Erythroblast (primary cell): Measurements from ENCODE around the gene ALOXE3.

ENCODE experiments used
- DNase-seq, 2 experiments: peaks; one replicate each; lab custom pipeline; 2025; lab: John Stamatoyannopoulos, UW
- GATA1 ChIP-seq: IDR thresholded peaks from 2 replicates; pipeline ENCODE4 v1.6.1; 2011; ENCODE audit warnings: low read depth, mild to moderate bottlenecking, control low read depth, low read length, moderate library complexity
- POLR2A ChIP-seq: IDR thresholded peaks from 2 replicates; pipeline ENCODE4 v1.6.1; 2011; ENCODE audit warnings: mild to moderate bottlenecking, low read length

Gene ALOXE3

GRCh38 chr17:8074554-8074953 lies 43.8 kb downstream of the ALOXE3 start:
- TF ChIP-seq GATA1 (no peak), POLR2A (no peak)
- DNase-seq, result no peak

GRCh38 chr17:8073627-8074484 lies 44.5 kb downstream of the ALOXE3 start:
- peak; percentile 72 to 85 for DNase-seq
- no peak for TF ChIP-seq POLR2A
- no peak for TF ChIP-seq GATA1

- no peak for DNase-seq
- TF ChIP-seq GATA1 (no peak), POLR2A (no peak)
Measured at GRCh38 chr17:8072729-8073461, 45.4 kb downstream of the ALOXE3 start.

GRCh38 chr17:8072341-8072728 lies 46.0 kb downstream of the ALOXE3 start:
- no peak for DNase-seq
- TF ChIP-seq POLR2A (no peak), GATA1 (no peak)

GRCh38 chr17:8071496-8071895 lies 46.8 kb downstream of the ALOXE3 start:
- DNase-seq, result no peak
- TF ChIP-seq GATA1 (no peak), POLR2A (no peak)

- TF ChIP-seq GATA1, result no peak
- TF ChIP-seq POLR2A, result no peak
- DNase-seq, result no peak
Measured at GRCh38 chr17:8069587-8069860, 48.8 kb downstream of the ALOXE3 start.

- TF ChIP-seq GATA1 (no peak), POLR2A (no peak)
- DNase-seq, result peak; percentile 28 to 42
Measured at GRCh38 chr17:8068736-8069586, 49.4 kb downstream of the ALOXE3 start.

GRCh38 chr17:8067806-8068205 lies 50.5 kb downstream of the ALOXE3 start:
- TF ChIP-seq GATA1, result no peak
- no peak for TF ChIP-seq POLR2A
- no peak for DNase-seq

GRCh38 chr17:8066841-8067775 lies 51.2 kb downstream of the ALOXE3 start:
- TF ChIP-seq GATA1 (no peak), POLR2A (no peak)
- DNase-seq, result no peak

GRCh38 chr17:8064561-8065019 lies 53.7 kb downstream of the ALOXE3 start:
- DNase-seq, result no peak
- TF ChIP-seq POLR2A (no peak), GATA1 (no peak)

- TF ChIP-seq GATA1 (no peak), POLR2A (no peak)
- no peak for DNase-seq
Measured at GRCh38 chr17:8063761-8064534, 54.4 kb downstream of the ALOXE3 start.
